GM18951 (cell line): ENCODE data around the gene LRP3.

Experiments used
- POLR2A ChIP-seq: IDR thresholded peaks from 4 replicates; pipeline ENCODE4 v1.6.1; 2011; ENCODE audit warnings: mild to moderate bottlenecking; ENCODE audit not compliant: insufficient read length, insufficient read depth; ENCODE audit errors: extremely low read depth
- in situ Hi-C: fragments of 300-500 bp; cut with MboI; formaldehyde crosslinking; loops from one replicate; pipeline ENCODE4 v1.12.0; 2022; ENCODE audit warnings: low sequenced_read_pairs, mixed read lengths, inconsistent platforms; ENCODE audit not compliant: unreplicated experiment

The LRP3 gene

DNA sequence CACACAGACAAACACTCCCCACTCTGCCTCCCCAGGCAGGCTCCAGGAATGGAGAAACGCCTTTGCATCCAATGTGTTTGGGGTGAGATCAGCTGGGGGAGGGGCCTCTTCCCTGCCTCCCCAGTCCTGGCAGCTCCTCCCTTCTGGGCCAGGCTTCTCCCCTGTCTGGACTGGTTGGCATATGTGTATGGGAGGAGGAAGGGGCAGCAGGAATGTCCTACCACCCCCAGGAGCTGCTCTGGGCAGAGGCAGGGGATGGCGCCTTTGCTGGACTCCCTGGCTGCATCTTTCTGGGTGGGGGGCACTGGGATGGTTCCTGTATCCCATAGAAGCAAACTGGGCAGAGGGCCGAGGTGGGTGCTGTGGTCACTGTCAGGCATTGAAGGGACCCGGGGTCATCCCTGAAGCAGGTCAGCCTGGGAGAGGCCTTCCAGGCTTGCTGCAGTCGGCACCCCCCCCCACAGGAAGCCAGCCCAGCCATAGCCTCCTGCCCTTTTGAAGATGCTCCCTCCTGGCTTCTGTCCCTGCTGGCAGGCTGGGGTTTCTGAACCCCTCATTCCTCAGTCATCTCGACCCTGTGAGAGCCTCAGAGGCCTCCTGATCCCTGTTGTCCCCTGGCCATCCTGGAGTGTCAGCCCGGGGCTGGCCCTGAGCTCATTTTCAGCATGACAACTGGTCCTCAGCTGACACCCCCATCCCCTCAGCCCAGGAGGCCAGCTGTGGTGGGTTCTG lies 52.7 kb downstream of the LRP3 start:
- TF ChIP-seq POLR2A = no peak
- in situ Hi-C loops = loop anchor here (25.0 kb wide), 1 partner anchor 515 kb away; no protein-coding TSS in a partner anchor

DNA sequence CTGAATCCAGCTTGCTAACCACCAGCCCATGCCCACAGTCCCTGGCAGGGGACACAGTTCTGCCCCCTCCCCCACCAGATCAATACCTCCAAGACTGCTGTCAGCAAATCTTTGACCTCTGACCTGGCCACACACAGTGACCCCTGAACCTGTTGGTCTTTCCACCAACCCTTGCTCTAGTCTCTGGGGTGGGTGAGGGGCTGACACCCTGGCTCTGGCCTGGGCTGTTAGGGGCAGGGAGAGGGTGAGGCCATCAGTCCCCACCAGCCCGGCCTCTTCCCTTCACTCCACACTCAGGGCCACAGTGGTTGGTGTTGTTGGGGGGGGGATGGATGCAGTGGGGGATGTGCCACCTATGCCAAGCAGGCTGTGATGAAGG lies 53.3 kb downstream of the LRP3 start:
- no peak for TF ChIP-seq POLR2A
- in situ Hi-C loops = loop anchor here (25.0 kb wide), 1 partner anchor 515 kb away; no protein-coding TSS in a partner anchor

- in situ Hi-C loops = loop anchor here (25.0 kb wide), 1 partner anchor 514 kb away; no protein-coding TSS in a partner anchor
Observed at GRCh38 chr19:33248104-33248503, 54.0 kb downstream of the LRP3 start.

GRCh38 chr19:33248553-33248953 lies 54.4 kb downstream of the LRP3 start:
- no peak for TF ChIP-seq POLR2A
- in situ Hi-C loops = loop anchor here (25.0 kb wide), 1 partner anchor 514 kb away; no protein-coding TSS in a partner anchor

More at GRCh38 chr19:33248104-33248503, 54.0 kb downstream of the LRP3 start:
- TF ChIP-seq POLR2A = no peak

DNA sequence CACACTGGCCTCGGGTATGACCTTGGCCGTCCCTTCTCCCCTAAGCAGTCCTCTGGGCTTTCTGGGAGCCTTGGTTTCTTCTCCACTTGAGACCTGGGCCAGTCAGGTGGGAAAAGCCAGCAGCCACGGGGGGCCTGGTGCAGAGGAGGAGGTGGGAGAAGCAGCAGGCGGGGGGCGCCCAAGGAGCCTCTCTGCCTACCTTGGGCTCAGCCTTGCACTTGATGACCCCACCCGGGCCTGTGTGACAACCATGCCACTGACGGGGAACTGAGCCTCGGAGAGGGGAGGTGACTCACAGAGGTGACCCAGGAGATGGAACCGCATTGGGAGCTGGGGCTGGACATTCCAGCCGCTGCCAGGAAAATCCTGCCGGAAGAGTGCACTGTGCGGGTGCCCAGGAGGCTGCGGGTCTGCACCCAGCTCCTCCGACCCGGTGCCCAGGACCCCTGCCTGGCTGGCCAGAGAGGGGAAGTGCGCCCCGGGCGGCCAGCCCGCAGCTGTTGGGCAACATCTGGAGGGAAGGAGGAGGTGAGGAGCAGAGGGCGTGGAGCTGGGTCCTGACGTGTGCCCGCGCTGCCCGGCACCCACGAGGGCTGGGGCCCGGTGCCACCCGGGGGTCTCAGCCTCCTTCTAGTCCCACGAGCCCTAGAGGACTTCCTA lies 55.0 kb downstream of the LRP3 start:
- in situ Hi-C loops = loop anchor here (25.0 kb wide), 1 partner anchor 513 kb away; no protein-coding TSS in a partner anchor
- no peak for TF ChIP-seq POLR2A

GRCh38 chr19:33249740-33250366 lies 55.7 kb downstream of the LRP3 start:
- no peak for TF ChIP-seq POLR2A
- in situ Hi-C loops = loop anchor here (25.0 kb wide), 1 partner anchor 512 kb away; no protein-coding TSS in a partner anchor

DNA sequence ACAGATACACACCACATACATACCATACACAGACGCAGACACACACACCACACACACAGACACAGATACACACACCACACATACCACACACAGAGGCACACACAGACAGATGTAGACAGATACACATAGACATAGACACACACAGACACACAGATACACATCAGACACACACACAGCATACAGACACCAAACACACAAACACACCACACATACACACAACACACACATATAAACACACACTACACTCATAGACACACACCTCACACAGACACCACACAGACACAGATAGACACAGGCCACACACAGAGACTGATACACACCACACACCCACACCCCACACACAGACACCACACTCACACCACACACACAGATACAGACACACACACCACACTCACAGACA lies 56.4 kb downstream of the LRP3 start:
- in situ Hi-C loops = no loop called here
- TF ChIP-seq POLR2A = no peak

- no peak for TF ChIP-seq POLR2A
- in situ Hi-C loops = no loop called here
Observed at GRCh38 chr19:33251076-33251475, 56.9 kb downstream of the LRP3 start.

- no peak for TF ChIP-seq POLR2A
Observed at GRCh38 chr19:33251526-33252090, 57.5 kb downstream of the LRP3 start.

GRCh38 chr19:33252418-33252962 lies 58.4 kb downstream of the LRP3 start:
- in situ Hi-C loops = no loop called here
- TF ChIP-seq POLR2A = no peak

More at GRCh38 chr19:33251526-33252090, 57.5 kb downstream of the LRP3 start:
- in situ Hi-C loops = no loop called here

DNA sequence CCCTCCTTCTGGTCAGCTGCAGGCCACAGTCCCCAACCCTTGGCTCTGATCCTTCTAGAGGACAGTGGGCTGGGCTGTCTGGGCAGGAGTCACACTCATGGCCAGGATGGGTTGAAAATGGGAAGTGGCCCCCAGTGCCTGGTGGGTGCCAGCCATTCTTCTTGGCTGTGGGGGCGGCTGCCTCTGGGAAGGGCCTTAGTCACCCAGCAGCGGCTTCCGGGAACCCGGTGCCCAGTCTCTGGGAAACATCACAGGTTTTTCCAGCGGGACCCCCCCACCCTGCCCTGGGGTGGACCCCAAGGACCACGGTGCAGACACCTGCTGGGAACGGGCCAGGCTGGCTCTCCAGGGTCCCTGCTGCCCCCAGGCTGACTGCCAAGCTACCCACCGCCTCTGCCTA lies 58.8 kb downstream of the LRP3 start:
- no peak for TF ChIP-seq POLR2A
- in situ Hi-C loops = no loop called here

GRCh38 chr19:33254245-33254824 lies 60.2 kb downstream of the LRP3 start:
- TF ChIP-seq POLR2A = no peak
- in situ Hi-C loops = no loop called here
